Retina (tissue), 1 donor: ENCODE results near the gene SNAPC2.
"Not testable (repeated sequence)": the region's sequence is repeated elsewhere in the genome, so short reads cannot be mapped to it uniquely, and the experiment has no call there.

ENCODE experiments used
- DNase-seq: peaks from one replicate; pipeline ENCODE4 v3.0.0-alpha.2; 2016

Gene SNAPC2

GRCh38 chr19:7888826-7889217 is 31.3 kb upstream of the SNAPC2 start:
- no peak for DNase-seq

GRCh38 chr19:7893362-7894101 is 26.6 kb upstream of the SNAPC2 start:
- DNase-seq, result not testable (repeated sequence)

- DNase-seq, result no peak
These were observed 25.4 kb upstream of the SNAPC2 start for GRCh38 chr19:7894612-7895309.

GRCh38 chr19:7895565-7895964 is 24.6 kb upstream of the SNAPC2 start:
- no peak for DNase-seq

GRCh38 chr19:7897292-7897691 is 22.8 kb upstream of the SNAPC2 start:
- no peak for DNase-seq

- no peak for DNase-seq
These were observed 21.2 kb upstream of the SNAPC2 start for GRCh38 chr19:7898967-7899366.

GRCh38 chr19:7899751-7900378 is 20.3 kb upstream of the SNAPC2 start:
- no peak for DNase-seq

GRCh38 chr19:7900401-7900870 is 19.7 kb upstream of the SNAPC2 start:
- no peak for DNase-seq

- DNase-seq, result no peak
These were observed 19.2 kb upstream of the SNAPC2 start for GRCh38 chr19:7900931-7901330.

GRCh38 chr19:7901337-7901736 is 18.8 kb upstream of the SNAPC2 start:
- no peak for DNase-seq

GRCh38 chr19:7902796-7903243 is 17.3 kb upstream of the SNAPC2 start:
- no peak for DNase-seq

- DNase-seq, result peak; percentile 100
These were observed 16.7 kb upstream of the SNAPC2 start, which contains the start of gene MAP2K7 for GRCh38 chr19:7903244-7904073. TSS of gene MAP2K7 (plus strand) at chr19:7903877. CDS start at chr19:7903945, 68 bp downstream.

GRCh38 chr19:7904074-7905020 is 15.8 kb upstream of the SNAPC2 start:
- DNase-seq, result peak; percentile 14

GRCh38 chr19:7905268-7905667 is 14.9 kb upstream of the SNAPC2 start:
- no peak for DNase-seq

GRCh38 chr19:7905859-7906258 is 14.3 kb upstream of the SNAPC2 start:
- no peak for DNase-seq

- no peak for DNase-seq
These were observed 13.0 kb upstream of the SNAPC2 start for GRCh38 chr19:7907122-7907521.

- no peak for DNase-seq
These were observed 12.6 kb upstream of the SNAPC2 start for GRCh38 chr19:7907544-7907943.

GRCh38 chr19:7908078-7908699 is 11.9 kb upstream of the SNAPC2 start:
- no peak for DNase-seq

- no peak for DNase-seq
These were observed 11.2 kb upstream of the SNAPC2 start for GRCh38 chr19:7908742-7909461.

- DNase-seq, result no peak
These were observed 10.6 kb upstream of the SNAPC2 start for GRCh38 chr19:7909471-7910067.
